HUES48 (cell line): ENCODE results near the gene TSEN54.

ENCODE experiments used
- H3K27ac ChIP-seq: one replicate; pipeline ENCODE4 v1.7.0; 2013; ENCODE audit warnings: low read depth, low read length, inconsistent platforms
- H3K27me3 ChIP-seq: 2 replicates; pipeline ENCODE4 v1.6.1; 2013; ENCODE audit warnings: mild to moderate bottlenecking, low read length; ENCODE audit not compliant: control insufficient read depth, insufficient read depth
- H3K36me3 ChIP-seq: 2 replicates; pipeline ENCODE4 v1.6.1; 2013; ENCODE audit warnings: low read length; ENCODE audit not compliant: control insufficient read depth, insufficient read depth
- H3K4me1 ChIP-seq: 2 replicates; pipeline ENCODE4 v1.6.1; 2013; ENCODE audit warnings: mild to moderate bottlenecking, low read length; ENCODE audit not compliant: control insufficient read depth, insufficient read depth
- H3K4me3 ChIP-seq: 2 replicates; pipeline ENCODE4 v1.5.1; 2013; ENCODE audit warnings: mild to moderate bottlenecking, low read depth, low read length
- H3K9ac ChIP-seq: 2 replicates; pipeline ENCODE4 v1.6.1; 2013; ENCODE audit warnings: mild to moderate bottlenecking, low read depth, low read length, moderate library complexity
- H3K9me3 ChIP-seq: 2 replicates; pipeline ENCODE4 v1.6.1; 2013; ENCODE audit warnings: low read length; ENCODE audit not compliant: control insufficient read depth, insufficient read depth

TSEN54 gene

GRCh38 chr17:75499313-75500022, 16.9 kb upstream of the TSEN54 start:
- Histone ChIP-seq H3K9me3 (no peaks in the 10 kb centered on the region), H3K27me3 (no peaks in the 10 kb centered on the region), H3K4me1 (no peaks in the 10 kb centered on the region), H3K4me3 (no peak overlapping the region), H3K9ac (no peak overlapping the region), H3K36me3 (peaks cover 73% of the 10 kb centered on the region), H3K27ac (no peak overlapping the region)

GRCh38 chr17:75500419-75501216, 15.7 kb upstream of the TSEN54 start:
- Histone ChIP-seq H3K27me3 (no peaks in the 10 kb centered on the region), H3K4me3 (no peak overlapping the region), H3K27ac (no peak overlapping the region), H3K4me1 (no peaks in the 10 kb centered on the region), H3K9ac (no peak overlapping the region), H3K36me3 (peaks cover 68% of the 10 kb centered on the region), H3K9me3 (no peaks in the 10 kb centered on the region)

DNA sequence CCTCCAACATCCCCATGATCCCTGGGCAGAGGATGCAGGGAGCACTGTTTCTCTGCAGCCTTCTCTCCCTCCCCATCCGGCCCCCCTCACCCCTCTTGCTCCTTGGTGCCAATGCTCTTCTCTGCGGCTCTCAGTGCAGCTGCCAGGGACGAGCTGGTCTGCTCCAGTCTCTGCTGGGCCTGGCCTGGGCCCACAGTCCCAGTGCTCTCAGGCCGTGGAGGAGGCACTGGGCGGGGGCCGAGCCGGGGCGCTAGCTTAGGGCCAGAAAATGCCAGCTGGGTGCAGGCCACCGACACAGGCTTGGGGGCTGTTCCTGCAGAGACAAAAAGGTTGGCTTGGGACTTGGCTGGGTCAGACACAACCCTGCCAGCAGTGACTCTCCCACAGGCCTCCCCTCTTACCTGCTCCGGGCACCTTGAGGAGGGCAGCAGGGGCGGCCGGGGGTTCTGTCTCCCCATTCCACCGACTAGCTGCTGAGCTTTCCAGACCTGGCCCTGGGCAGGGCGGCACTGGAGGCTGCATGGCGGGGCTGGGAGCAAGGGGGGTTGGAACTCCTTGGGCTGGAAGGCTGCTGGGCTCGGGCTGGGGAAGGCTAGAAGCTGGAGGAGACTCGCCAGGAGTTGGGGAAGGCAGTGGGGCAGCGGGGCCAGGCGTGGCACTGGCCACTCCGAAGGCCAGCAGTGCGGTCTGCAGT, 14.8 kb upstream of the TSEN54 start:
- H3K4me1 ChIP-seq, result no peaks in the 10 kb centered on the region
- no peak overlapping the region for H3K9ac ChIP-seq
- H3K27me3 ChIP-seq, result no peaks in the 10 kb centered on the region
- H3K36me3 ChIP-seq, result peaks cover 68% of the 10 kb centered on the region
- no peak overlapping the region for H3K27ac ChIP-seq
- no peaks in the 10 kb centered on the region for H3K9me3 ChIP-seq
- no peak overlapping the region for H3K4me3 ChIP-seq

DNA sequence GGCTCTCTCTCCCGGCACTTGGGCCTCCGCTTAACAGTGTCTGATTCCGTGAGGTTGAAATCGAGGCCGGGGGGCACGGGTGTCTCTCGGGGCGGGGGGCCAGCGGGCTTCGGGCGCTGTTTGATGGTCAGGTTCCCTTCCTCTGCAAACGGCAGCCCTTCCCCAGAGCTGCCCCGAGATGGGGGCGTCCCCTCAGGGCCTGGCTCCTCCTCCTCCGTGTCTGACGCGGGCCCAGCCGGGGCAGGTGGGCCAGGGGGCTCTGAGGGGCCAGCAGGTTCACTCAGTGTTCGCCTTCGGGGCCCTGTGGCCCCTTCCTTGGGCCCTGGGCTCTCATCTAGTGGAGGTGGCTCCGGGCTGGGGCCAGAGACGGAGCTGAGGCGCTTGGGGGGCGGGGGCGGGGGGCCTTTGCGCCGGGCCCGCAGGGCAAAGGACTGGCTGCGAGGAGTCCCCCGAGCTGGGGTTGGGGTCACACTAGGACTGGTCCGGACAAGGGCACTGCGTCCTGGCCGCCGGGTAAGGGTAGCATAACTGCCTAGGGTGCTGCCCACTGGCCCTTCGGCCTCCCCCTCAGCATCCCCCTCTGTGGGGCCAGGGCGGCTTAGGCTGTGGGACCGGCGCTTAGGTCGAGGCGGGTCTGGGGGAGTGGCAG, 14.1 kb upstream of the TSEN54 start:
- Histone ChIP-seq H3K9ac (no peak overlapping the region), H3K27me3 (no peaks in the 10 kb centered on the region), H3K36me3 (peaks cover 68% of the 10 kb centered on the region), H3K27ac (no peak overlapping the region), H3K9me3 (no peaks in the 10 kb centered on the region), H3K4me3 (no peak overlapping the region), H3K4me1 (no peaks in the 10 kb centered on the region)

GRCh38 chr17:75502721-75503329, 13.5 kb upstream of the TSEN54 start:
- Histone ChIP-seq H3K9me3 (no peaks in the 10 kb centered on the region), H3K9ac (no peak overlapping the region), H3K27me3 (no peaks in the 10 kb centered on the region), H3K4me3 (no peak overlapping the region), H3K27ac (no peak overlapping the region), H3K36me3 (peaks cover 67% of the 10 kb centered on the region), H3K4me1 (no peaks in the 10 kb centered on the region)

DNA sequence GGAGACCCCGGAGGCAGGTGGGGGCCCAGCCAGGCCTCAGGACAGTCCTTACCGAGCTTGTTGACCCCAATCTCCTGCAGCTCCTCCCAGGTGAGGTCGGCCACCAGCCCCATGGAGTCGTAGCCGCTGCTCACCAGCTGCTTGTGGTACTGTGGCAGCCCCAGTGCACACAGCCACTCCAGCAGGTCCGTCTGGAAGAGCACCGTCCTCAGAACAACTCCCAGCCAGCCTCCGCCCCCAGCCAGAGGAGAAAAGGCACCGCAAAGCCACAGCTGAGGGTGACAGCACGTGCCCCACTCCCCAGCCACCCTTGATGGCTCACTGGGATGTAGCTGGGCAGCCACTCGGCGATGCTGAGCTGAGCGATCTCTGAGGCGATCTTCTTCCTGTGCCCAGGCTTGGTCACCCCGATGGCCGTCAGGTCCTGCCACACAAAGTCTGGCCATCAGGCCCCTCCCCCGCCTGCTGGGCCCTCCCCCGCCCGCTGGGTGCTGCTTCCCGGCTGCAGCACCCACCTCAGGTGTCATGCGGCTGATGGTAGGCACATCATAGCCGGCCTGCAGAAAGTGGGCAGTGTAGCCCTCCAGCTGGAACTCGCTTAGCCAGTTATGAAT, 12.9 kb upstream of the TSEN54 start:
- no peaks in the 10 kb centered on the region for H3K27me3 ChIP-seq
- H3K36me3 ChIP-seq, result peaks cover 61% of the 10 kb centered on the region
- no peaks in the 10 kb centered on the region for H3K9me3 ChIP-seq
- H3K4me1 ChIP-seq, result no peaks in the 10 kb centered on the region
- H3K9ac ChIP-seq, result no peak overlapping the region
- H3K4me3 ChIP-seq, result no peak overlapping the region
- no peak overlapping the region for H3K27ac ChIP-seq

DNA sequence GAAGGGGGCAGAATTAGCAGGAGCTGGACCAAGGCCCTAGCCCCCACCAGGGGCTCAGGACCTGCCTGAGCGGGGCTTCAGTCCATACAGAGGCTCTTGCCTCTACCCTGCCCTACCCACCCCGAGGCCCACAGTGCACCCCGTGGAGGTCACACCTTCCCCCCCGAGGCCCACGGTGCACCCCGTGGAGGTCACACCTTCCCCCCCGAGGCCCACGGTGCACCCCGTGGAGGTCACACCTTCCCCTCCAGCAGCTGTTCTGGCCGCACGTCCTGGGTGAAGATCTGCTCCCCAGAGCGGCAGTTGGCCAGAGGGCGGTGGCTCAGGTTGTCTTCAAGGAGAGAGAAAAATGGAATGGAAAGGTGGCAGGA, 12.4 kb upstream of the TSEN54 start:
- H3K4me1 ChIP-seq, result no peaks in the 10 kb centered on the region
- H3K9me3 ChIP-seq, result no peaks in the 10 kb centered on the region
- H3K27me3 ChIP-seq, result no peaks in the 10 kb centered on the region
- H3K9ac ChIP-seq, result no peak overlapping the region
- no peak overlapping the region for H3K4me3 ChIP-seq
- peaks cover 57% of the 10 kb centered on the region for H3K36me3 ChIP-seq
- H3K27ac ChIP-seq, result no peak overlapping the region

- Histone ChIP-seq H3K27ac (no peak overlapping the region), H3K4me1 (no peaks in the 10 kb centered on the region)
These were observed 11.8 kb upstream of the TSEN54 start for GRCh38 chr17:75504347-75505151.

GRCh38 chr17:75505152-75505409, 11.2 kb upstream of the TSEN54 start:
- Histone ChIP-seq H3K9ac (no peak overlapping the region), H3K36me3 (peaks cover 58% of the 10 kb centered on the region), H3K27me3 (no peaks in the 10 kb centered on the region), H3K9me3 (no peaks in the 10 kb centered on the region), H3K4me3 (no peak overlapping the region), H3K4me1 (no peaks in the 10 kb centered on the region), H3K27ac (no peak overlapping the region)

More at GRCh38 chr17:75504347-75505151, 11.8 kb upstream of the TSEN54 start:
- no peak overlapping the region for H3K9ac ChIP-seq
- H3K36me3 ChIP-seq, result peaks cover 58% of the 10 kb centered on the region
- no peaks in the 10 kb centered on the region for H3K9me3 ChIP-seq
- H3K27me3 ChIP-seq, result no peaks in the 10 kb centered on the region
- H3K4me3 ChIP-seq, result no peak overlapping the region

GRCh38 chr17:75505640-75506039, 10.7 kb upstream of the TSEN54 start:
- Histone ChIP-seq H3K9ac (no peak overlapping the region), H3K36me3 (peaks cover 54% of the 10 kb centered on the region), H3K4me3 (no peak overlapping the region), H3K9me3 (no peaks in the 10 kb centered on the region), H3K27me3 (no peaks in the 10 kb centered on the region), H3K27ac (no peak overlapping the region), H3K4me1 (no peaks in the 10 kb centered on the region)
